ENCODE results near the gene UBE2J2.

UBE2J2 gene

GRCh38 chr1:1280782-1281481, 7.3 kb upstream of the UBE2J2 start:
- no peak for DNase-seq (ENCODE audit: low read depth)
- no peak for TF ChIP-seq CTCF (conservative IDR thresholded peaks at IDR 0.05; ENCODE audit: control insufficient read depth, insufficient read depth, low read depth, low read length)

GRCh38 chr1:1279028-1279427, 5.4 kb upstream of the UBE2J2 start:
- TF ChIP-seq CTCF (conservative IDR thresholded peaks at IDR 0.05; ENCODE audit: control insufficient read depth, insufficient read depth, low read depth, low read length): no peak

More at GRCh38 chr1:1280782-1281481, 7.3 kb upstream of the UBE2J2 start:
- H3K4me3 ChIP-seq (ENCODE audit: control insufficient read depth, low read depth, low read length): no peak overlapping the region

GRCh38 chr1:1278620-1279019, 5.0 kb upstream of the UBE2J2 start:
- DNase-seq (ENCODE audit: low read depth): no peak
- H3K4me3 ChIP-seq (ENCODE audit: control insufficient read depth, low read depth, low read length): no peak overlapping the region
- TF ChIP-seq CTCF (conservative IDR thresholded peaks at IDR 0.05; ENCODE audit: control insufficient read depth, insufficient read depth, low read depth, low read length): no peak

More at GRCh38 chr1:1279028-1279427, 5.4 kb upstream of the UBE2J2 start:
- DNase-seq (ENCODE audit: low read depth): no peak
- no peak overlapping the region for H3K4me3 ChIP-seq (ENCODE audit: control insufficient read depth, low read depth, low read length)

DNA sequence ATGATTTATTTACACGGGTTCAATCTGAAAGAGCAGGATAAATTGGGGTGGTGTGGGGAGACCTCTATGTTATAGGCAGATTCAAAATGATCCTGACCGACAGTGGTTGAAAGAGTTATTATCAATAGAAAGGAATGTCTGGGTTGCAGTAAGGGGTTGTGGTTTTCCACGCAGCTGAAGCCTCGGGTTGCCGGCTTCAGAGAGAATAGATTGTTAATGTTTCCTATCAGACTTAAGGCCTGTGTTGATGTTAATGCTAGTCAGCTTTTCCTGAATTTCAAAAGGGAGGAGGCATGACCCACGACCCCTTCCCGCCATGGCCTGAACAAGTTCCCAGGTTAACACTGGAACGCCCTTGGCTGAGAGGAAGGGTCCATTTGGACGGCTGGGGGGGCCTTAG, 2.2 kb upstream of the UBE2J2 start:
- TF ChIP-seq CTCF (conservative IDR thresholded peaks at IDR 0.05; ENCODE audit: control insufficient read depth, insufficient read depth, low read depth, low read length): no peak
- DNase-seq (ENCODE audit: low read depth): no peak
- H3K4me3 ChIP-seq (ENCODE audit: control insufficient read depth, low read depth, low read length): no peak overlapping the region

DNA sequence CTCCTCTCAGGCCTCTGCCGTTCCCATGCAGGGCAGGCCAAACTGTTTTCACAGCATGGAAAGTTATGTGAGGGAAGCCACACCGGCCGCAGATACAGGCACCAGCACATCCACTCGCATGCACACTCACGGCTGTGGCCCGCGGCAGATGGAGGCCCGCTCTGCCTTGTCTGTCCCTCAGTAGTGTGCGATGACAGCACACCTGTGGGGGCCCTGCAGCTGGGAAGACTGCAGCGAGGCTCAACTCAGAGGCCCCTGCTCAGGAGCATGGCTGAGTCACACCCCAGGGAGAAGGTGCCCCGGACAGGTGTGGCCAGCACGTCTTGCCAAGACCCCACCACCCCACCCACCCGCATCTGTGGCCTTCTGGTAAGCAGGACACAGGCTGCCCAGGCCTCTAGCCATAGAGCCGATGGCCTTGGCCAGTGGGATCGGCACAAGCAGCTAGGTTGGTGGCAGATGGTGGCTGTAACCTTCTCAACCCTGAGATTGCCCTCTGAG, 1.3 kb upstream of the UBE2J2 start:
- no peak overlapping the region for H3K4me3 ChIP-seq (ENCODE audit: control insufficient read depth, low read depth, low read length)
- DNase-seq (ENCODE audit: low read depth): no peak
- no peak for TF ChIP-seq CTCF (conservative IDR thresholded peaks at IDR 0.05; ENCODE audit: control insufficient read depth, insufficient read depth, low read depth, low read length)

- TF ChIP-seq CTCF (conservative IDR thresholded peaks at IDR 0.05; ENCODE audit: control insufficient read depth, insufficient read depth, low read depth, low read length): no peak
- DNase-seq (ENCODE audit: low read depth): no peak
- peak overlapping the region; percentile 60 for H3K4me3 ChIP-seq (ENCODE audit: control insufficient read depth, low read depth, low read length)
Measured at GRCh38 chr1:1274299-1274930, 761 bp upstream of the UBE2J2 start.

All from fibroblast of mammary gland (primary cell).